K562 (cell line): ENCODE data around the gene PEAR1. TPM values are rescaled to one million over a fixed set of nuclear protein-coding genes. Genes with fewer than 3 reads are reported as not detected.

Experiments
- ATAC-seq: fragments of 200-7000 bp; cut with Tn5 transposase; 3 replicates; pipeline ENCODE4 v1.9.1; 2020; ENCODE audit warnings: moderate library complexity
- BruUV-seq: library from RNA; stranded (reverse); fragments of 400-500 nt; replicated peaks from 2 replicates; lab custom pipeline; 2021; lab: Mats Ljungman, UMichigan
- CTCF ChIA-PET: fragments of 300-600 bp; formaldehyde crosslinking; extraction: SDS; loops from one replicate; lab custom pipeline; 2021; ENCODE audit warnings: low intra/inter-chr PET ratio; lab: Yijun Ruan, JAX
- POLR2A ChIA-PET: fragments of 300-600, 350-650 bp; sonication (Branson Sonifier 250); formaldehyde crosslinking; extraction: SDS; loops from one replicate; lab custom pipeline; 2021; ENCODE audit warnings: antibody characterized with exemption, inconsistent platforms; lab: Yijun Ruan, JAX
- DNase-seq, 4 experiments: peaks; one replicate each; pipeline versions ENCODE4 v3.0.0 to v3.0.0-alpha.2; 2011 to 2018; ENCODE audit warnings: low spot score in 3 of 4, mixed read lengths in 3 of 4; ENCODE audit errors: extremely low read depth in 1 of 4
- FAIRE-seq: peaks from 2 replicates; lab custom pipeline; 2011; peaks lifted over from hg19 to GRCh38; lab: Jason Lieb, UNC
- H2AFZ ChIP-seq: 2 replicates; pipeline ENCODE4 v1.6.0; 2011; ENCODE audit warnings: low read depth, low read length, control low read depth, inconsistent platforms
- H3K27ac ChIP-seq: fragments of 200-600 bp; 3 replicates; pipeline ENCODE4 v1.8.0; 2011; ENCODE audit warnings: low read depth, mild to moderate bottlenecking, control low read depth, inconsistent platforms, low read length, moderate library complexity, mixed read lengths; ENCODE audit errors: extremely low read depth
- H3K27me3 ChIP-seq, 2 experiments: fragments of 300-600 bp in 1 of 2; 2 replicates in 1 of 2; 3 replicates in 1 of 2; pipeline versions ENCODE4 v1.6.0 to v1.8.0; 2011; ENCODE audit warnings: inconsistent platforms in 2 of 2, low read length in 2 of 2, mild to moderate bottlenecking in 1 of 2, mixed read lengths in 1 of 2, moderate library complexity in 1 of 2; ENCODE audit not compliant: control insufficient read depth in 2 of 2, insufficient read depth in 2 of 2
- H3K36me3 ChIP-seq: fragments of 300-600 bp; 3 replicates; pipeline ENCODE4 v1.8.0; 2011; ENCODE audit warnings: mild to moderate bottlenecking, low read length, inconsistent platforms; ENCODE audit not compliant: control insufficient read depth, insufficient read depth
- H3K4me1 ChIP-seq, 2 experiments: fragments of 200-600 bp in 1 of 2; replicated peaks in 1 of 2; 2 replicates in 1 of 2; 3 replicates in 1 of 2; pipeline versions ENCODE4 v1.5.1 to v1.8.0; 2011; ENCODE audit warnings: inconsistent platforms in 2 of 2, low read length in 2 of 2, mild to moderate bottlenecking in 1 of 2, mixed read lengths in 1 of 2, moderate library complexity in 1 of 2; ENCODE audit not compliant: control insufficient read depth in 2 of 2, insufficient read depth in 2 of 2
- H3K4me2 ChIP-seq: 2 replicates; pipeline ENCODE4 v1.6.1; 2011; ENCODE audit warnings: low read length, control low read depth, inconsistent platforms, mixed read lengths; ENCODE audit not compliant: insufficient read depth
- H3K4me3 ChIP-seq: fragments of 200-600 bp; sonication (generic), shearing (Covaris generic); 2 replicates; pipeline ENCODE4 v1.5.1; 2016; ENCODE audit warnings: control low read depth, inconsistent platforms
- H3K79me2 ChIP-seq: fragments of 200-600 bp; 3 replicates; pipeline ENCODE4 v1.8.0; 2011; ENCODE audit warnings: low read length, inconsistent platforms; ENCODE audit not compliant: control insufficient read depth, insufficient read depth
- H3K9ac ChIP-seq, 2 experiments: 2 replicates each; pipeline versions ENCODE4 v1.6.0 to v1.6.1; 2011; ENCODE audit warnings: low read depth in 2 of 2, low read length in 2 of 2, control low read depth in 1 of 2, inconsistent platforms in 1 of 2, mild to moderate bottlenecking in 1 of 2, mixed read lengths in 1 of 2; ENCODE audit not compliant: insufficient read depth in 1 of 2
- H3K9me1 ChIP-seq: one replicate; pipeline ENCODE4 v1.6.0; 2011; ENCODE audit warnings: inconsistent platforms, mild to moderate bottlenecking, low read length, moderate library complexity; ENCODE audit not compliant: control insufficient read depth, insufficient read depth
- H3K9me3 ChIP-seq: replicated peaks from 2 replicates; pipeline ENCODE4 v1.5.1; 2011; ENCODE audit warnings: low read depth, low read length, inconsistent platforms; ENCODE audit not compliant: control insufficient read depth, insufficient read depth
- H4K20me1 ChIP-seq: replicated peaks from 2 replicates; pipeline ENCODE4 v1.6.1; 2011; ENCODE audit warnings: low read length, inconsistent platforms, mixed read lengths; ENCODE audit not compliant: control insufficient read depth, insufficient read depth
- CSDE1 ChIP-seq, 2 experiments: fragments of 450-650 bp; IDR thresholded peaks; 2 replicates each; pipeline ENCODE4 v1.6.1; 2016; ENCODE audit warnings: mild to moderate bottlenecking in 1 of 2
- CUX1 ChIP-seq: fragments of 200-800 bp; sonication (Bioruptor generic); IDR thresholded peaks from 2 replicates; pipeline ENCODE4 v1.6.1; 2016; ENCODE audit warnings: missing genetic modification characterization, missing compliant biosample characterization
- DDX20 ChIP-seq: fragments of 450-650 bp; IDR thresholded peaks from 2 replicates; pipeline ENCODE4 v1.6.1; 2016; ENCODE audit warnings: missing genetic modification characterization, low read depth, mild to moderate bottlenecking, missing compliant biosample characterization, moderate library complexity
- JUND ChIP-seq, 2 experiments: IDR thresholded peaks; 2 replicates in 1 of 2; 3 replicates in 1 of 2; pipeline ENCODE4 v1.6.1; 2011; ENCODE audit warnings: borderline replicate concordance in 2 of 2, low read depth in 2 of 2, low read length in 2 of 2, improper control_type of control experiment in 1 of 2, missing biosample characterization in 1 of 2, missing genetic modification characterization in 1 of 2, missing genetic modification reagents in 1 of 2
- NBN ChIP-seq: fragments of 450-650 bp; IDR thresholded peaks from 2 replicates; pipeline ENCODE4 v1.6.1; 2016; ENCODE audit warnings: low read depth, mild to moderate bottlenecking
- NR1H2 ChIP-seq: sonication (generic); formaldehyde crosslinking; IDR thresholded peaks from 2 replicates; pipeline ENCODE4 v1.4.0; 2020; ENCODE audit warnings: mild to moderate bottlenecking, missing genetic modification reagents
- RBM39 ChIP-seq: fragments of 200-400 bp; formaldehyde crosslinking; optimal IDR thresholded peaks from 2 replicates; pipeline ENCODE3; 2018; ENCODE audit warnings: low read depth, low read length
- RFX1 ChIP-seq: fragments of 450-650 bp; IDR thresholded peaks from 2 replicates; pipeline ENCODE4 v1.6.1; 2016; ENCODE audit warnings: mild to moderate bottlenecking, moderate library complexity
- TBL1XR1 ChIP-seq, 2 experiments: IDR thresholded peaks; 2 replicates each; pipeline ENCODE4 v1.6.1; 2012; ENCODE audit warnings: improper control_type of control experiment in 2 of 2, low read length in 2 of 2, mild to moderate bottlenecking in 1 of 2
- ZNF408 ChIP-seq: fragments of 250-450 bp; sonication (Bioruptor Pico); IDR thresholded peaks from 2 replicates; pipeline ENCODE4 v1.4.0; 2020; ENCODE audit warnings: low read depth, mild to moderate bottlenecking, moderate library complexity
- ZNF512 ChIP-seq: IDR thresholded peaks from 2 replicates; pipeline ENCODE4 v1.6.1; 2016; ENCODE audit warnings: missing genetic modification characterization, missing compliant biosample characterization
- WGBS: fragments of 100-300 bp; shearing (Covaris generic); methylation state at CpG from one replicate; pipeline ENCODE4 v1.1.6; 2016; ENCODE audit warnings: low coverage, mixed read lengths; ENCODE audit not compliant: insufficient coverage; ENCODE audit errors: missing lambda C conversion rate; 5-methylcytosine and 5-hydroxymethylcytosine counted together
- in situ Hi-C: fragments of 300-500 bp; cut with MboI; formaldehyde crosslinking; loops from 4 replicates; pipeline ENCODE4 v1.15.0; 2018; ENCODE audit warnings: inconsistent platforms, mixed read lengths
- intact Hi-C: fragments of 100-400 bp; cut with micrococcal nuclease; formaldehyde crosslinking; loops from 2 replicates; pipeline ENCODE4 v1.14.2; 2022
- polyA plus RNA-seq, 8 experiments: library from polyadenylated mRNA; depleted of rRNA in 4 of 8; stranded (reverse) in 5 of 8; unstranded in 3 of 8; fragments of >200 nt; fragmentation: Nextera tagmentation in 2 of 8; fragmentation: Illumina TruSeq in 1 of 8; extraction: Ambion mirVana in 2 of 8; extraction: Trizol in 1 of 8; gene quantifications; 2 replicates each; pipeline versions ENCODE4 v1.2.1 to v1.2.3, GENCODE V29; 2011 to 2014; ENCODE audit warnings: inconsistent platforms in 1 of 8, missing spikeins in 1 of 8
- total RNA-seq, 7 experiments: library from RNA; depleted of rRNA in 6 of 7; stranded (reverse); fragments of >200 nt in 6 of 7; fragmentation: Illumina TruSeq in 2 of 7; extraction: Trizol in 2 of 7; gene quantifications; 2 replicates each; pipeline versions ENCODE4 v1.2.1 to v1.2.3, GENCODE V29; 2011 to 2021; ENCODE audit warnings: low replicate concordance in 1 of 7
- TF ChIP-seq, protein P1 (sequence below): fragments of 450-650 bp; formaldehyde crosslinking; IDR thresholded peaks from 2 replicates; pipeline ENCODE4 v1.4.0; 2022; ENCODE audit warnings: mild to moderate bottlenecking, moderate library complexity
- TF ChIP-seq, protein P2 (sequence below): sonication (generic); formaldehyde crosslinking; IDR thresholded peaks from 2 replicates; pipeline ENCODE4 v1.8.1; 2023; ENCODE audit warnings: mild to moderate bottlenecking, missing genetic modification reagents

Gene PEAR1
- total and polyA plus RNA-seq, 9 of the 15 experiments (the other 6 are each of a cell fraction or from before 2014, with no cell fraction given), result 0.87 to 13.9 (median 6.1) TPM

GRCh38 chr1:156887317-156887716 lies 6.2 kb upstream of the PEAR1 start:
- Histone ChIP-seq H3K9me1 (no peaks in the 10 kb centered on the region), H3K4me2 (no peak overlapping the region), H2AFZ (no peak overlapping the region), H3K4me1 (peaks cover 15 to 19% of the 10 kb centered on the region in 2 experiments; a peak in 4 of 5 replicates), H3K27ac (no peak overlapping the region), H3K9me3 (no peaks in the 10 kb centered on the region), H3K27me3 (no peaks in the 10 kb centered on the region), H3K36me3 (no peaks in the 10 kb centered on the region), H3K4me3 (no peak overlapping the region), H3K9ac (no peak overlapping the region; a peak in 1 of 4 replicates), H4K20me1 (no peaks in the 10 kb centered on the region), H3K79me2 (no peaks in the 10 kb centered on the region)
- CTCF ChIA-PET, result interaction anchor here (0.6 kb wide), 1 partner anchor 198 kb away, joined by 3 read pairs; no protein-coding TSS in a partner anchor
- BruUV-seq, result no TSS peak
- no peak for ATAC-seq
- in situ Hi-C loops, result no loop called here
- 50% methylated on average over 1 of the region's 3 CpGs for WGBS
- intact Hi-C loops, result no loop called here
- POLR2A ChIA-PET, result interaction anchor here (1.1 kb wide), 2 partner anchors 13 to 115 kb away, joined by 3 to 6 read pairs; no protein-coding TSS in a partner anchor
- DNase-seq, result no peak
- no peak for FAIRE-seq
- TF ChIP-seq ZNF408 (CRISPR knock-in tag) (no peak), RBM39 (no peak), NBN (no peak), RFX1 (no peak), NR1H2 (CRISPR knock-in tag) (no peak), JUND (IDR thresholded peaks at IDR 0.05; ENCODE audit: borderline replicate concordance, low read depth, low read length) (no peak), JUND (tag; IDR thresholded peaks at IDR 0.05; ENCODE audit: borderline replicate concordance, low read depth, low read length) (no peak), DDX20 (tag) (no peak), TBL1XR1 (IDR thresholded peaks at IDR 0.05; ENCODE audit: low read length in 2 of 2) (no peak), ZNF512 (tag) (no peak), CUX1 (CRISPR knock-in tag) (no peak), CSDE1 (IDR thresholded peaks at IDR 0.05) (no peak)
- TF ChIP-seq, protein P1, sequence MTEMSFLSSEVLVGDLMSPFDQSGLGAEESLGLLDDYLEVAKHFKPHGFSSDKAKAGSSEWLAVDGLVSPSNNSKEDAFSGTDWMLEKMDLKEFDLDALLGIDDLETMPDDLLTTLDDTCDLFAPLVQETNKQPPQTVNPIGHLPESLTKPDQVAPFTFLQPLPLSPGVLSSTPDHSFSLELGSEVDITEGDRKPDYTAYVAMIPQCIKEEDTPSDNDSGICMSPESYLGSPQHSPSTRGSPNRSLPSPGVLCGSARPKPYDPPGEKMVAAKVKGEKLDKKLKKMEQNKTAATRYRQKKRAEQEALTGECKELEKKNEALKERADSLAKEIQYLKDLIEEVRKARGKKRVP, result no peak
- TF ChIP-seq, protein P2, sequence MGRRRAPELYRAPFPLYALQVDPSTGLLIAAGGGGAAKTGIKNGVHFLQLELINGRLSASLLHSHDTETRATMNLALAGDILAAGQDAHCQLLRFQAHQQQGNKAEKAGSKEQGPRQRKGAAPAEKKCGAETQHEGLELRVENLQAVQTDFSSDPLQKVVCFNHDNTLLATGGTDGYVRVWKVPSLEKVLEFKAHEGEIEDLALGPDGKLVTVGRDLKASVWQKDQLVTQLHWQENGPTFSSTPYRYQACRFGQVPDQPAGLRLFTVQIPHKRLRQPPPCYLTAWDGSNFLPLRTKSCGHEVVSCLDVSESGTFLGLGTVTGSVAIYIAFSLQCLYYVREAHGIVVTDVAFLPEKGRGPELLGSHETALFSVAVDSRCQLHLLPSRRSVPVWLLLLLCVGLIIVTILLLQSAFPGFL (CRISPR knock-in tag), result no peak
